Placental epithelial cell (primary cell): ENCODE measurements around the gene ACY1. TPM values are rescaled to one million over a fixed set of nuclear protein-coding genes. Genes with fewer than 3 reads are reported as not detected.

Experiments used
- small RNA-seq: library from RNA; depleted of rRNA; stranded (forward); fragments of <200 nt; gene quantifications from one replicate; pipeline ENCODE3, GENCODE V24; 2012
- total RNA-seq: library from RNA; depleted of rRNA; stranded (reverse); fragments of >200 nt; gene quantifications from 2 replicates; pipeline ENCODE4 v1.2.3, GENCODE V29; 2012

The ACY1 gene
- 36.1 and 49.7 TPM in 2 replicates for total RNA-seq

DNA sequence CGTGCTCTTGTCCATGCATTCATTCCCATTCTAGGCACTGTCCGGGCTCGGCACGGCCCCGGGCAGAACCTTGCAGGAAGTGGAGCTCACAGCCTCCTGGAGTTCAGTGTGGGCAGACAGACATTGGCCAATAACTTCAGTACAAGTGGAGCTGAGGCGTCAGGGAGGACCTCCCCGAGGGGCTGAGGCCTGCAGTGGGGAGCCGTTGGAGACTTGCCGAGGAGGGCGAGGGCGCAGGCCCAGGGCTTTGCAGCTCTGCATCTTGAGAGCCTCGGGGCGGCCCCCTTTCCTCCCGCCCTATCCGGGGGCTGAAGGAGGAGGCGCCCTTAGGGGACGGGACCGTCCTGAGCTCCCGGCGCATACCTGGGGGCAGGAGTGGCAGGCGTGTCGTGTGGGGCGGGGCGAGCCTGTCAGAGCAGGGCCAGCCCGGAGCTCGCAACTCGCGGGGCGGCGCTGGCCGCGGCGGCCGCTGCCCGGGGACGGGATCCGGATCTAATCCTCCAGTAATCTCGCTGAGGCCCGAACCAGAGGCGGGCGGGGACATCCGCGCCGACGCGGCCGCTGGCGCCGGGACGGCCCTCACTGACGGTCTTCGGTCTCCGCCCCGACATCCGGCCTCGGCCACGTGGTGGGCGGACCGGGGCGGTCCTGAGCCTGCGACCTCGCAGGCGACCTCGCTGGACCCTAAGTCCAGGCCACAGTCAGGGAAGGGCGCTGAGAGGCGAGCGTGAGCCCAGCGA, at the start of gene ACY1:
TSS of gene ACY1 (plus strand) at position 698 of the 740 bp plus-strand sequence. CDS start 530 bp downstream, outside the sequence.

DNA sequence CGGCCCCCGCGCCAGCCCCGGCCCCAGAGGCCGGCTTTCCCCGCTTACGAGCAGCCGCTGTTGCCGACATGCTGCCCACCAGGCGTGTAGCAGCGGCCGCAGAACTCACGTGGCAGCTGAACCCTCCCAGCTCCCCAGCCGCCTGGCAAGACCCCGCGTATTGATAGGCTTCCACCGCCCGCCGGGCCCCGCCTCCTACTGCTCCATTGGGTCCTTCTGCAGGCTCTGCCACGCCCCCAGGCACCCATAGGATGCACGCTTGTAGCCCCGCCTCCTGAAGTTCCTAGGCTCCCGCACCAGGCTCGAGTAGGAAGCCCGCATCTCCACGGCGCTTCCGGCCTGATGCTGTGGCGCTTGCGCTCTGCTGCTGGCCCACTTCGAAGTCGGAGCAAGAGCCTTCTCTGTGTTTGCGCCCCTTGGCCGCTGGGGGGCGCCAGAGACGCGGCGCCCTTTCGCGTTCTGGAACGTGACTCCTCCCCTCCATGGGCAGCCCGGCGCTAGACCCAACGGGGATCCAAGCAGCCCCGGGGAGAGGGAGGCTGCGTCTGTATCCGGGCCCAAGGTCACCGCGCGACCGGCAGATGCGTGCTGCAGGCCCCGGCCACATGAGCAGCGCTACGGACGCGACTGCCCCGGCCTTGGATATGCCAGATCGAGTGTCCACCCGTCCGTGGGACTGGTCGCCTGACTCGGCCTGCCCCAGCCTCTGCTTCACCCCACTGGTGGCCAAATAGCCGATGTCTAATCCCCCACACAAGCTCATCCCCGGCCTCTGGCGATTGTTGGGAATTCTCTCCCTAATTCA, 41.3 kb upstream of the ACY1 start, which contains the start of the genes PARP3 and RRP9:
TSS of gene PARP3 (plus strand) at position 566 of the 805 bp plus-strand sequence. CDS start 993 bp downstream, outside the sequence.
TSS of gene RRP9 (minus strand) at position 107 of the 805 bp plus-strand sequence. CDS start at position 70, 37 bp downstream.

DNA sequence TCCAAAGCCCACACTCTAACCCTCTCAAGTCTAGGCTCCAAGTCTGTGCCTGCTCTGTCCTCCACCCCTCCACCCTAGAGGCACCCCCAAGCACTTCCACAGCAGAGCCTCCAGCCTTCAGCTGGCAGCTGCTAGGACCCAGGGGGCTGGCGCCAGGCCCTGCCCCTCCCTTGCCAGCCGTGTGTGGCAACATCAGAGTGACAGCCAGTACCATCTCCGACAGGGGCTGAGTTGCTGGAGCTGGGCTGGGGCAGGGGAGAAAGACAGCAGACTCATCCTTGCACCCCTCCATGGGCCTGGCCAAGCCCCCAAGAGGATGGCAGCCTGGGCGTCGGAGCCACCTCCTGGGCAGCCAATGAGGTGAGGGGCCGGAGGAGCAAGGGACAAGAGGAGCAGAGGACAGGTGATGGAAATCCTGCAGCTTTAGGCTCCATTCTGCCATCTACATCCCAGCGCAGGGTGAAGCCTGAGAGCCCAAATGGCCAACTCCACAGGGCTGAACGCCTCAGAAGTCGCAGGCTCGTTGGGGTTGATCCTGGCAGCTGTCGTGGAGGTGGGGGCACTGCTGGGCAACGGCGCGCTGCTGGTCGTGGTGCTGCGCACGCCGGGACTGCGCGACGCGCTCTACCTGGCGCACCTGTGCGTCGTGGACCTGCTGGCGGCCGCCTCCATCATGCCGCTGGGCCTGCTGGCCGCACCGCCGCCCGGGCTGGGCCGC, 28.0 kb upstream of the ACY1 start, which contains the start of gene GPR62:
TSS of gene GPR62 (plus strand) at position 207 of the 718 bp plus-strand sequence. CDS start at position 479, 272 bp downstream.

DNA sequence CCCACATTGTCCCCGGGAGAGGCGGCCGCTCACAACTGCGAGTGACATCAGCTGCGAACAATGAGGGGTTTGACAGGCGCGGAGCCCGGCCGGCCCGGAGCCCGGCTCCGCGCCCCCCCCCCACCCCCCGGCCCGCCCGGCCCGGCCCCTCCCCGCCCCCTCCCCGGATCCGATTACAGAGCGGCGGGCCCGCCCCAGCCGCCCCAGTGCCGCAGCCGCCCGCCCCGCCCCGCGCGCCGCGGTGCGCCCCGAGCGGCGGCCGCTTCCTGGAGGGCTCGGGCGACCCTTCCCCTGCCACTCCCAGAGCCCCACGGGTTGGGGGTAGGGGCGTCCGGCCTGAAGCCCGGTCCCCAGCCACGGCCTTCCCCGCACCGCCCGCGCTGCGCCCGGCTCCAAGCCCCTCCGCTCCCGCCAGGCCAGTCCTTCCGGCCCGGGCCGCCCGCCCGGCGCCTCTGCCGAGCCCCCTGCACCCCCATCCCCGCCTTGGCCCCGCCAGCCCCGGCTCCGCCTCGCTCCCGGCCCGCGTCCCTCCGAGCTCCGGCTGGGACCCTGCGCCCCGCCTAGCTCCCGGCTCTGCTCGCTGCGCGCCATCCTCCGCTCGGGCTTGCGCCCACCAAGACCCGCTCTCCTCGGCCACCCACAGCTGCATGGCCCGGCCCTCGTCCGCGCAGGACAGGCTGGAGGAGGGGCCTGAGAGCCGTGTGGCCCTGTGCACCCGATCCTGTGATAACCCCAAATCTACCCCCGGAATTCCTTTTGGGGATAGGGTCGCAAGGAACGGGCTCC, 15.8 kb upstream of the ACY1 start, which contains the start of gene PCBP4:
TSS of gene PCBP4 (minus strand) at position 71 of the 786 bp plus-strand sequence. CDS start 6,214 bp downstream, outside the sequence.

DNA sequence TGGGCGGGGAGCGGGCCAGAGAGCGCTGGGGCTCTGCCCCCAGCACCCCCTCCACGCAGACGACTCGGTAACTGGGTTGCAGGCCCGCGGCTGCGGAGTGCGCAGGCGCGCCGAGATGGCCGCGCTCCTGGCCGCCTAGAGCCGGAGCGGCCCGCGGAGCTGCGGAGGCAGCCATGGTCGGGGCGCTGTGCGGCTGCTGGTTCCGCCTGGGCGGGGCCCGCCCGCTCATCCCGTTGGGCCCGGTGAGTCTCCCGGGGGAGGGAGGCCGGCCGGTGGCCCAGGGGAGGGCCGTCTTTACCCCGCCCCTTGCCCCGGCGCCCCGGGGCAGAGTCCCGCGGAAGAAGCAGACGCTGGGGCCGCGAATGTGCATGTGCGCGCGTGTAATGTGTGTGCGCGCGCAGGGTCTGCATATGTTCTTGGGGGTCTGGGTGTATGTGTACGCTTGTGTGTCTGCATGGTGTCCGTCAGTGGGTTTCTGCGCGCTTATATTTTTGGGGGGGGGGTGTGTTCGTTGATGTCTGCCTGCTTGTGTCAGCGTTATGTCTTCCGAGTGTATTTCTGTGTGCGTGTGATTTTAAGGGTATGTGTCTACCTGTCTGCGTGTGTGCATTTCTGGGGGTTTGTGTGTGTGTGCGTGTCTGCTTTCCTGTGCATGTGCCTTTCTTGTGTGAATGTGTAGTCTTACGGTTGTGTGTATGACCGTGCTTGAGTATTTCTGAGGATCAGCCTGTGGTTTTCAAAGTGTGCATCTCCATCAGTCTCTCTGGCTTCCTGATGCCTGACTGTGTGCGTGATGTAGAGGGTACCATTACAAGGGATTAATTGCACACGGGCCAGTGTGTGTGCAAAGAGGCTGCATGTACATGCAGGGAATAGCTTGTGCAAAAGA, 8.1 kb upstream of the ACY1 start, which contains the start of gene ABHD14A:
TSS of gene ABHD14A (plus strand) at position 102 of the 889 bp plus-strand sequence. CDS start at position 174, 72 bp downstream.

DNA sequence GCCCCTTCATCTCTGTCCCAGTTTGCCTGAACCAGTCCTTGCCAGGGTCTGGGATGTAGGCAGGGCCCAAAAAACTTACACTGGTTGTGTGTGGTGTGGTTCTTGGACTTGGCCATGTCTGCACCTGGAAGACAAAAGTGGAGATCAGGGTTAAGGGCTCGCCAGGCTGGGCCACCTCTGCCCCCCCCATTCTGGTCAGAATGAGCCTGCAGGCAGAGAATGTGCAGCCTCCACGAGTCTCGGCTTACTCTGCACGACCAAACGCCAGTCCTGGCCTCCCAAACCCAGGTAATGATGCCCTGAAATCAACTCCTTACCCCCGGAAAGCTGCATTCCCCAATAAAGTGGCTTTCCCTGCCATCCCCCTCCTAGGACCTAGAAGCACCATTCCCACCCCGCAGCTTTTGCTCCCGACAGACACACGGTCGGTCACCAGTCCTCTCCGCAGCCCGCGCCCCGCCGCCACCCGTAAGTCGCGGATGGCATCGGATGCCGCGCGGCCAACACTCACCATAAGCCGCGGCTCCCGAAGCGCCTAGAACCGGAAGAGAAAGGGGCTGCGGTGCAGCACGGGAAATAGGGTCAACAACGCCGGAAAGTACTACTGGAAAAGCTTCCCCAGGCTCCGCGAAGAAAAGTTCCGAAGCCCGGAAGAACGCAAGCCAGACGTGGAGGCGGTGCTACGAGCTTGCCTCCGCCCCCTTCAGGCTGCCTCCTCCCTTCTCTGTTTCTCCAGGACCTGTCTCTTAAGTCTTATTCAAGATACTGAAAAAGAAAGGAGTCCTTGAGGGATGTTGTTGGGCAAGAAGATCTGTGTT, 12.2 kb downstream of the ACY1 start, which contains the start of gene RPL29:
TSS of gene RPL29 (minus strand) at position 550 of the 818 bp plus-strand sequence. CDS start at position 116, 434 bp downstream.

Small RNA genes lying within 50 kb of the gene (small RNA-seq; reads per million reads assigned to genes)
- gene AC115284.1: not detected

Other genes with a start within 250 kb of the ACY1 start
- not detected in 2 replicates for gene IQCF6, start 204.3 kb upstream of the ACY1 start, total RNA-seq
- gene IQCF2, start 121.9 kb upstream of the ACY1 start, total RNA-seq: not detected in 2 replicates
- gene IQCF5, start 107.9 kb upstream of the ACY1 start, total RNA-seq: not detected in 2 replicates
- gene IQCF1, start 80.2 kb upstream of the ACY1 start, total RNA-seq: not detected in 2 replicates
- gene RRP9, start 41.6 kb upstream of the ACY1 start, total RNA-seq: 8.6 and 15.6 TPM in 2 replicates
- 13.8 and 24.7 TPM in 2 replicates for gene PARP3, start 41.2 kb upstream of the ACY1 start, total RNA-seq
- under 0.01 TPM in 1 of 2 replicates, not detected in the other for gene GPR62, start 28.2 kb upstream of the ACY1 start, total RNA-seq
- gene PCBP4, start 16.1 kb upstream of the ACY1 start, total RNA-seq: 55.7 and 174 TPM in 2 replicates
- gene ABHD14B, start 9.5 kb upstream of the ACY1 start, total RNA-seq: 22.9 and 28.3 TPM in 2 replicates
- gene ABHD14A, start 8.5 kb upstream of the ACY1 start, total RNA-seq: 11.0 and 12.7 TPM in 2 replicates
- gene RPL29, start 12.4 kb downstream of the ACY1 start, total RNA-seq: 1,027 and 1,065 TPM in 2 replicates
- 11.0 and 25.2 TPM in 2 replicates for gene DUSP7, start 73.0 kb downstream of the ACY1 start, total RNA-seq
- gene POC1A, start 170.9 kb downstream of the ACY1 start, total RNA-seq: 4.3 and 8.6 TPM in 2 replicates
- 32.2 and 34.3 TPM in 2 replicates for gene ALAS1, start 214.6 kb downstream of the ACY1 start, total RNA-seq
- gene TLR9, start 242.1 kb downstream of the ACY1 start, total RNA-seq: under 0.01 and 0.11 TPM in 2 replicates